GM18867 (cell line): ENCODE results near the gene BHLHE41.

Experiments
- ATAC-seq: cut with Tn5 transposase; IDR thresholded peaks from one replicate; pipeline ENCODE4 v1.9.1; 2021; ENCODE audit warnings: mild to moderate bottlenecking, moderate library complexity; ENCODE audit not compliant: unreplicated experiment

BHLHE41 gene

DNA sequence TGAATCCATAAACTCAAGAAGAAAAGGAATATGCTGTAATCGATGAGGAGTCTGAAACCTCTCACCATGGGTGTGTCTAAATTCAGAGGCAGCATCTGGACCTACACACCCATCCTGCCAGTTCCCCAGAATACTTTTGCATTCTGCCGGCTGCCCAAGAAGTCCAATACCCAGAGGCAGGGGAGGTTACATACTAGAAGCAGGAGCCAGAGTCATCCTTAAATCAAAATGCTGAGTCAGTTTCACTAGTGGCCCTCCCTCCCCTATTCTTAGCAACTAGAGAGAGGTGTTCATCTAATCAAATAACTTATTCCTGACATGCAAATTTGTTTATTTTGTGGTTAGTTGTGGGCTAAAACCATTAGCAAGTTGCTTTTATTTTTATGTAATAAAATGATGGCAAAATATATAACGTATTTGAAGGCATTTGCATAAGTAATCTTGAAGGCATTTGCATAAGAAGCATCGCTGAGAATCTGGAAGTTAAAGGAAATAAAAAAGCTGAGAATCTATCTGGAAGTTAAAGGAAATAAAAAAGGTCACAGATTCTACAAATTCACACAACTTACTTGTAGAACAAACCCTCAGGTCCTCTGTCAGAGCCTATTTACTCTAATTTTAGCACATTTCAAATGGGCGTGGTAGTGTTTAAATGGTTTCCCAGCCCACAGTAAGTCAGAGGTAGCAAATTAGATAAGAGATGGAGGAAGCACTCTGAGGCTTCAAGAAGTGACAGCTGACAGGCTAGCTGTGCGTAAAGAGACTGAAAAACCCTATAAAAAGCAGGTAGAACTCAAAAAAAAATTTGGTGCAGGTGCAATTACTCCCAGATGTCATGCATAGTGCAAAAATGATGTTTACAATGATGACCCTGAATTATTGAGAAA, 7.8 kb downstream of the BHLHE41 start:
- no peak for ATAC-seq

- no peak for ATAC-seq
Observed at GRCh38 chr12:26114720-26115401, 10.0 kb downstream of the BHLHE41 start.

GRCh38 chr12:26113853-26114719, 10.8 kb downstream of the BHLHE41 start:
- ATAC-seq = peak; percentile 77

DNA sequence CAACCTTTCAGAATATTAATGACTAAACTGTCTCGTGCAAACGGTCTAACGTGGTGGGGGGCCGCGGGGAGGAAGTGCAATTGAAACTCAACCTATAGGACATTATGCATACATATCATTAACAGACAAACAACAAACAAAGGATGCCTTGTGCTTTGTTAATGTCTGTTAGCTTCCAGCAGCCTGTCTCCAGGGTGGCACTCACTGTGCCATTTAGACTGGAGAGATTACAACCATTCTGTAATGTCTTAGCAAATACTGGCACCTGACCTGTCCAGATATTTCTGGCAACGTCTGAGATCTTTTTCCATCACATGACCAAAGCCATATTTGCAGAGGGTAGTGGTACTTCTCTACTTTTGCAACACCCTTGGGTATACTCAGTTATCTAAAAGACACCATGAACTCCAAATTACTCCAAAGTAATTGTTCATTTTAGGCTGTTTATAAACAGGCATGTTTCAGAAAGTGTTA, 11.6 kb downstream of the BHLHE41 start:
- no peak for ATAC-seq

GRCh38 chr12:26112703-26113147, 12.1 kb downstream of the BHLHE41 start:
- ATAC-seq = no peak

DNA sequence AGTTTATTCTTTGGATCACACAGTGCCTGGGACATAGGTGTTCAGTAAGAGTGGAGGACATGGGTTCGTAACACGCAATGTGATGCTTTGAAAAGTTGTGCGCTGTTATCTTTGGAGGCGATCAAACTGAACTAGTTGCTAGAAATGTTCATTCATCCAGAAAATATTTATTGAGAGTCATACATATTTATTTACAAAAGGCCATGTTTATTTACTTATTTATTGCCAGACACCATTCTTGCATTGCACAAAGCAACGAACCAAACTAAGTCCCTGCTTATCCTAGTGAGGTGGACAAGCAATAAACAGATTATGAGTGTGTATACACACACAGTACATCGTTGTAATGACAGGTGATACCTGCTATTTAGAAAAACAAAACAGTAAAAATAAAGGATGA, 12.6 kb downstream of the BHLHE41 start:
- no peak for ATAC-seq

DNA sequence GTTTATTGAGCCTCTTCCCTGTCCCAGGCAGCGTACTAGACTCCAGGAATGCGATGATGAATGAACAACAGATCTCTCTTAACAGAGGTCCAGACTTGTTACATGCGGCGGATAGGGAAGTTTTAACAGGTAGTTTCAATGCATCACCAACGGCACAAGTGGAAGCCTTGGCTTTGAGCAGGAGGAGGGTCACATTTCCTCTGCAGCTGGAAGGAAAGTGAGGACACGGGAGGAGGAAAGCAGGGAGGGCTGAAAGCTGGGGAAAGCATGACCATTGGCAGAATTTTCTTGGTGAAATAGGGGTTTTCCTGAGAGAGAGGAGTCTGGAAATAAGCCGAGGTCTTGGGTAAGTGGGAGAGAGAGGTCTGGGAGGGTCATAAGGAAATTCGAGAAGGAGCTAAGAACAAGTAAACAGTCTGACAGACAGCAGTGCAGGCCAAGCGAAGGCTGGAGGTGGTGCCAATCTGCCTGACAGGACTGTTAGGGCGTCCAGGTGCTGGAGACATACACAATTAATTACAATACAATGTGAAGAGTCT, 15.4 kb downstream of the BHLHE41 start:
- ATAC-seq = no peak

GRCh38 chr12:26108915-26109314, 15.9 kb downstream of the BHLHE41 start:
- ATAC-seq = no peak

GRCh38 chr12:26106347-26106746, 18.5 kb downstream of the BHLHE41 start:
- ATAC-seq = no peak

- no peak for ATAC-seq
Observed at GRCh38 chr12:26102953-26103352, 21.9 kb downstream of the BHLHE41 start.

DNA sequence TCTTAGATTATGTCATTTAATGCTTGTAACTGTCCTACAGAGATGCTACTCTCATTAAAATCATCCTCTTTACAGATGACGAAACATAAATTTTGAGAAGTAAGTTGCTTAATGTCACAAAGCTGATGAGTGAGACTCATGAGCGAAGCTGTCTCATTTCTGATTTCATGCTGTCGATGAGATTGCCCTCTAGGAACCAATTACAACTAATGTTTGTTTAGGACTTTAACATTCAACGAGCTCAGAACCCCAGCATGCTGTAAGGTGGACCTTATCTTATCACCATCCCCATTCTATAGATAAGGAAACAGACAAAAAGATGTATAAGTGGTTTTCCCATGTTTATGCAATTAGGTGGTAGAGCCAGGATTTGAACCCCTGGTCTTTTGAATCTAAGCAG, 23.1 kb downstream of the BHLHE41 start:
- no peak for ATAC-seq

DNA sequence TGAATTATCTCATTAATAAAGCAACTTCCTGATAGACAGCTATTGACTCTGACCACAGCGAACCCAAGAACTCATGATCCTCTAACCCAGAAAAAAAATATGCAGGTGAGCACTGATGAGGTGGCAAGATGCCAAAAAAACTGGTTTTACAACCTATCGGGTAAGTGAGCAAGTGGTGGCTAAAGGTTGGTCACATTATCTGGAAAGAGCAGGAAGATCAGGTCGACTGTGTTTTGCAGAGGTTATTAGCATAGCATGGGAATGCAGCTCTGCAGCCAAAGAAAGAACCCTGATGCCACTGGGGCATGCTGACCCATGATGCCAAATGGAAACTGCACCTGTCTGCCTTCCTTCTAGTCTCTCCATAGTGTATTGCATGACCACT, 23.5 kb downstream of the BHLHE41 start:
- no peak for ATAC-seq

- no peak for ATAC-seq
Observed at GRCh38 chr12:26100666-26101349, 24.0 kb downstream of the BHLHE41 start.

- peak; percentile 74 for ATAC-seq
Observed at GRCh38 chr12:26097046-26097878, 27.6 kb downstream of the BHLHE41 start.

DNA sequence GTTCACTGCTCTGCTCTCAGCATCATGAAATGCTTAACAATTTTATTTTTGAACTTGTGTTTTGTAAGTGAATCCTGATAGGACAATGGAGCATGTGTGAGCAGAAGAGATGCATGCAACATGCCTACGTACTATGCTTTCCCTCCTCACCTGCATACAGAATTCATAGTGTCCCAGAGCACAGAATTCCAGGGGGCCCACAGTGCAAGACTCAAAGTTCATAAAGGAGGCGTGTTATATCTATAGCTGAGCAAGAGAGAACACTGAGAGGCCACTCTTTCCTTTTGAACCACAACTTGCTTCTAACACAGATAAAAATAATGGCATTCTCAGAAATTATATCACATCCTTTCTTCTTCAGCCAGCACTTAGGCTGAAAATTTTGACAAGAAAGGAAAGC, 28.8 kb downstream of the BHLHE41 start:
- ATAC-seq = no peak

DNA sequence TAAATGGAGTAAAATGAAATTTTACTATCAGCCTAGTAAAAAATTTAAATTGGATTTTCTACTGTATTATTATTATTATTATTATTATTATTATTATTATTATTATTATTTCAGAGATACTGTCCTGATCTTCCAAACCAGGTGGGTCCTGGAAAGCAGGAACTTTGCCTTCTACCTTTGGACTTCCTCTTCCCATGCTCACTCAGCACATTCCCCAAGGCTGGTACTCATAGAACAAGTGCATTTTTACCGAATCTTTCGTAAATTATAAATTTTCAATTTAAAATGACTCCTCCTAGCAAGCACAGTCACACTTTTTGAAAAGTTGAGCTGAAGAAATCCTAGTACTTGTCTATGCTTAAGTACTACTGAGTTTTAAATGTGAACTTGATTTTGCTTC, 29.7 kb downstream of the BHLHE41 start:
- no peak for ATAC-seq

GRCh38 chr12:26092346-26093105, 32.3 kb downstream of the BHLHE41 start:
- no peak for ATAC-seq

GRCh38 chr12:26091822-26092221, 33.0 kb downstream of the BHLHE41 start:
- ATAC-seq = no peak
